Keratinocyte (primary cell): ENCODE results near the gene BAIAP2. TPM values are rescaled to one million over a fixed set of nuclear protein-coding genes. Genes with fewer than 3 reads are reported as not detected.

ENCODE experiments used
- DNase-seq: peaks from one replicate; pipeline ENCODE4 v3.0.0-alpha.2; 2011; ENCODE audit warnings: low read depth, missing footprints, low spot score
- FAIRE-seq: peaks from 2 replicates; lab custom pipeline; 2011; peaks lifted over from hg19 to GRCh38; lab: Jason Lieb, UNC
- H2AFZ ChIP-seq: 2 replicates; pipeline ENCODE4 v1.6.0; 2012; ENCODE audit warnings: low read length, control low read depth, inconsistent platforms; ENCODE audit not compliant: control insufficient read depth
- H3K27ac ChIP-seq: 2 replicates; pipeline ENCODE4 v1.5.1; 2011; ENCODE audit warnings: low read length; ENCODE audit not compliant: control insufficient read depth, insufficient read depth
- H3K27me3 ChIP-seq: 3 replicates; pipeline ENCODE4 v1.6.0; 2011; ENCODE audit warnings: low read length; ENCODE audit not compliant: control insufficient read depth, insufficient read depth; ENCODE audit errors: extremely low read depth
- H3K36me3 ChIP-seq, 2 experiments: 2 replicates in 1 of 2; 3 replicates in 1 of 2; pipeline ENCODE4 v1.5.1; 2011; ENCODE audit warnings: low read length in 2 of 2, mild to moderate bottlenecking in 1 of 2; ENCODE audit not compliant: control insufficient read depth in 2 of 2, insufficient read depth in 2 of 2; ENCODE audit errors: extremely low read depth in 1 of 2
- H3K4me1 ChIP-seq: 3 replicates; pipeline ENCODE4 v1.5.1; 2011; ENCODE audit warnings: low read length; ENCODE audit not compliant: control insufficient read depth, insufficient read depth; ENCODE audit errors: extremely low read depth
- H3K4me2 ChIP-seq: 3 replicates; pipeline ENCODE4 v1.6.0; 2011; ENCODE audit warnings: low read depth, low read length; ENCODE audit not compliant: control insufficient read depth, insufficient read depth; ENCODE audit errors: extremely low read depth
- H3K4me3 ChIP-seq, 3 experiments: fragments of 200-600 bp in 1 of 3; sonication (generic) in 1 of 3; 2 replicates in 2 of 3; 3 replicates in 1 of 3; pipeline ENCODE4 v1.5.1; 2011 to 2016; ENCODE audit warnings: low read length in 3 of 3, mild to moderate bottlenecking in 3 of 3, control low read depth in 2 of 3, inconsistent platforms in 1 of 3, low read depth in 1 of 3, mixed read lengths in 1 of 3, mixed run types in 1 of 3, moderate library complexity in 1 of 3; ENCODE audit not compliant: control insufficient read depth in 2 of 3, insufficient read depth in 2 of 3; ENCODE audit errors: extremely low read depth in 1 of 3
- H3K79me2 ChIP-seq: 2 replicates; pipeline ENCODE4 v1.6.0; 2012; ENCODE audit warnings: low read length; ENCODE audit not compliant: control insufficient read depth, insufficient read depth
- H3K9ac ChIP-seq: 3 replicates; pipeline ENCODE4 v1.6.0; 2011; ENCODE audit warnings: low read length; ENCODE audit not compliant: control insufficient read depth, insufficient read depth; ENCODE audit errors: extremely low read depth
- H3K9me1 ChIP-seq: 3 replicates; pipeline ENCODE4 v1.6.0; 2011; ENCODE audit warnings: low read length; ENCODE audit not compliant: control insufficient read depth, insufficient read depth; ENCODE audit errors: extremely low read depth
- H3K9me3 ChIP-seq: 2 replicates; pipeline ENCODE4 v1.5.1; 2012; ENCODE audit warnings: low read depth, low read length; ENCODE audit not compliant: control insufficient read depth
- H4K20me1 ChIP-seq: 3 replicates; pipeline ENCODE4 v1.6.0; 2011; ENCODE audit warnings: low read length; ENCODE audit not compliant: control insufficient read depth, insufficient read depth; ENCODE audit errors: extremely low read depth
- CTCF ChIP-seq, 3 experiments: IDR thresholded peaks in 1 of 3; conservative IDR thresholded peaks in 1 of 3; optimal IDR thresholded peaks in 1 of 3; 2 replicates in 2 of 3; 3 replicates in 1 of 3; pipeline versions ENCODE3 to v1.5.1; 2011; ENCODE audit warnings: low read length in 3 of 3, mild to moderate bottlenecking in 3 of 3, moderate library complexity in 2 of 3, control low read depth in 1 of 3, inconsistent platforms in 1 of 3; ENCODE audit not compliant: insufficient read depth in 2 of 3; ENCODE audit errors: extremely low read depth in 1 of 3
- EZH2 ChIP-seq: IDR thresholded peaks from one replicate; pipeline ENCODE4 v1.6.1; 2012; ENCODE audit warnings: inconsistent platforms, mild to moderate bottlenecking, low read length, moderate library complexity
- dilution Hi-C: fragments of 300-500 bp; cut with MboI; formaldehyde crosslinking; loops from one replicate; pipeline ENCODE4 v1.7.0; 2020; ENCODE audit warnings: low sequenced_read_pairs; ENCODE audit not compliant: extremely low pct_ligation_motif_present
- polyA plus RNA-seq, 5 experiments: library from polyadenylated mRNA; depleted of rRNA in 3 of 5; stranded (reverse) in 3 of 5; stranded (forward) in 1 of 5; unstranded in 1 of 5; fragments of >200 nt; gene quantifications; 1 replicate in 1 of 5; 2 replicates in 3 of 5; 3 replicates in 1 of 5; pipeline versions ENCODE4 v1.2.1 to v1.2.3, GENCODE V29; 2011 to 2012; ENCODE audit warnings: missing spikeins in 2 of 5, low read depth in 1 of 5, low replicate concordance in 1 of 5

The BAIAP2 gene
- polyA plus RNA-seq, 1 donor (not counting 4 experiments of a cell fraction or from before 2014, with no cell fraction given) = 56.7 TPM

DNA sequence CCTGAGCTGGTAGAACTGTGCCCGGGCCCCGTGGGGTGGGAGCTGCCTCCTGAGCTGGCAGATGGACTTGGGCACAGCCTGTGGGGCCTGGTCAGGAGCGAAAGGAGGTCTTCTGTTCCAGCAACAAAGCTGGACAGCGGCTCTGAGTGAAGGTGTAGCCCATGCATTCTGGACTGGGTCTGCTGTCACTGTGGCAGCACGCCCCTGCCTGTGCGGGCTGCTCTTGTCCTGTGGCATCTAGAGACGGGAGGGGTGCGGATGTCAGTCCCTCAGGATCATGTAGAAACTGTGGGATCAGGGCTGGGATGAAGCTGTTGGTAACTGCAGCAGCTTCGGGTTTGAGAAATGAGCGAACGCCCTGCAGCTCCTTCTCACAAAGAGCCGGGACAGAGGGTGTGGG is 19.4 kb downstream of the BAIAP2 start:
- TF ChIP-seq EZH2 = no peak
- no peak for TF ChIP-seq CTCF (optimal IDR thresholded peaks at IDR 0.05 in 1 of 3, IDR thresholded peaks at IDR 0.05 in 1 of 3, conservative IDR thresholded peaks at IDR 0.05 in 1 of 3; ENCODE audit: extremely low read depth in 1 of 3, insufficient read depth in 2 of 3, low read length in 3 of 3)
- H3K27me3 ChIP-seq = no peaks in the 10 kb centered on the region
- no peak overlapping the region for H2AFZ ChIP-seq
- peak overlapping the region; percentile 7 for H3K4me2 ChIP-seq
- H3K36me3 ChIP-seq = peaks cover 11 to 30% of the 10 kb centered on the region in 2 experiments
- H3K27ac ChIP-seq = peak overlapping the region; percentile 49
- dilution Hi-C loops = no loop called here
- H3K4me3 ChIP-seq = no peak overlapping the region
- H3K9ac ChIP-seq = peak overlapping the region; percentile 22
- FAIRE-seq (no peak), DNase-seq (no peak)
- peaks cover 10% of the 10 kb centered on the region for H3K9me1 ChIP-seq
- H3K9me3 ChIP-seq = no peaks in the 10 kb centered on the region
- peaks cover 89% of the 10 kb centered on the region for H3K4me1 ChIP-seq
- peaks cover 65% of the 10 kb centered on the region for H3K79me2 ChIP-seq
- H4K20me1 ChIP-seq = peaks cover 3% of the 10 kb centered on the region

GRCh38 chr17:81054881-81055370 is 20.0 kb downstream of the BAIAP2 start:
- DNase-seq (no peak), FAIRE-seq (no peak)
- H3K27ac ChIP-seq = no peak overlapping the region
- no peak overlapping the region for H3K9ac ChIP-seq
- no peak overlapping the region for H3K4me3 ChIP-seq
- peaks cover 66% of the 10 kb centered on the region for H3K79me2 ChIP-seq
- H3K9me3 ChIP-seq = no peaks in the 10 kb centered on the region
- H2AFZ ChIP-seq = no peak overlapping the region
- no peak for TF ChIP-seq CTCF (optimal IDR thresholded peaks at IDR 0.05 in 1 of 3, IDR thresholded peaks at IDR 0.05 in 1 of 3, conservative IDR thresholded peaks at IDR 0.05 in 1 of 3; ENCODE audit: extremely low read depth in 1 of 3, insufficient read depth in 2 of 3, low read length in 3 of 3)
- no peak for TF ChIP-seq EZH2
- dilution Hi-C loops = no loop called here
- H3K4me1 ChIP-seq = peaks cover 86% of the 10 kb centered on the region
- H3K9me1 ChIP-seq = peaks cover 11% of the 10 kb centered on the region
- peaks cover 14 to 36% of the 10 kb centered on the region in 2 experiments for H3K36me3 ChIP-seq
- no peak overlapping the region for H3K4me2 ChIP-seq
- no peaks in the 10 kb centered on the region for H3K27me3 ChIP-seq
- H4K20me1 ChIP-seq = peaks cover 3% of the 10 kb centered on the region
